HCT116 (cell line): ENCODE results near the gene EVX1. TPM values are rescaled to one million over a fixed set of nuclear protein-coding genes. Genes with fewer than 3 reads are reported as not detected.

Experiments
- ATAC-seq: fragments of 200-7000 bp; cut with Tn5 transposase; 2 replicates; pipeline ENCODE4 v1.9.1; 2020; ENCODE audit warnings: mild to moderate bottlenecking, moderate library complexity
- BruUV-seq: library from RNA; stranded (reverse); fragments of 400-500 nt; replicated peaks from 2 replicates; lab custom pipeline; 2021; lab: Mats Ljungman, UMichigan
- CTCF ChIA-PET: fragments of 300-600 bp; sonication (Branson Sonifier 250); formaldehyde crosslinking; loops from one replicate; lab custom pipeline; 2021; ENCODE audit warnings: antibody characterized with exemption; lab: Charles Lee
- POLR2A ChIA-PET: fragments of 300-600, 350-600 bp; sonication (Branson Sonifier 250); formaldehyde crosslinking; loops from one replicate; lab custom pipeline; 2021; ENCODE audit warnings: antibody characterized with exemption; lab: Charles Lee
- RAD21 ChIA-PET, 2 experiments: fragments of 300-600 bp; sonication (Branson Sonifier 250); formaldehyde crosslinking; loops; one replicate each; lab custom pipeline; 2023; ENCODE audit warnings: low total read pairs in 2 of 2; ENCODE audit not compliant: uncharacterized antibody in 2 of 2, unreplicated experiment in 2 of 2, low non-redundant PET in 1 of 2; lab: Charles Lee
- DNase-seq: peaks from one replicate; pipeline ENCODE4 v3.0.0-alpha.2; 2010; ENCODE audit warnings: low read depth, low spot score
- H2AFZ ChIP-seq: fragments of 200-600 bp; shearing (Covaris generic), sonication (generic); 2 replicates; pipeline ENCODE4 v1.6.1; 2017; ENCODE audit warnings: low read depth, mixed run types, mixed read lengths, antibody characterized with exemption, low read length; ENCODE audit not compliant: poor library complexity, severe bottlenecking
- H3K27ac ChIP-seq: 2 replicates; pipeline ENCODE4 v1.5.1; 2012; ENCODE audit warnings: low read depth, low read length
- H3K27me3 ChIP-seq: fragments of 200-600 bp; sonication (generic); 2 replicates; pipeline ENCODE4 v1.6.1; 2016; ENCODE audit warnings: mixed run types, low read length, mixed read lengths; ENCODE audit not compliant: insufficient read depth
- H3K36me3 ChIP-seq, 2 experiments: fragments of 200-500 bp in 1 of 2; fragments of 200-600 bp in 1 of 2; sonication (Bioruptor generic) in 1 of 2; sonication (generic) in 1 of 2; 2 replicates each; pipeline versions ENCODE4 v1.5.1 to v1.6.1; 2014 to 2016; ENCODE audit warnings: low read length in 2 of 2, inconsistent platforms in 1 of 2, mixed read lengths in 1 of 2, mixed run types in 1 of 2; ENCODE audit not compliant: insufficient read depth in 2 of 2, control insufficient read depth in 1 of 2
- H3K4me1 ChIP-seq, 2 experiments: fragments of 200-600 bp in 1 of 2; sonication (generic) in 1 of 2; 2 replicates each; pipeline versions ENCODE4 v1.5.1 to v1.6.1; 2012 to 2017; ENCODE audit warnings: low read length in 2 of 2, inconsistent platforms in 1 of 2, mild to moderate bottlenecking in 1 of 2, mixed read lengths in 1 of 2, mixed run types in 1 of 2, moderate library complexity in 1 of 2; ENCODE audit not compliant: insufficient read depth in 2 of 2, control insufficient read depth in 1 of 2
- H3K4me2 ChIP-seq: fragments of 200-600 bp; sonication (generic); 2 replicates; pipeline ENCODE4 v1.6.1; 2017; ENCODE audit warnings: mixed run types, low read length, mixed read lengths
- H3K4me3 ChIP-seq, 2 experiments: fragments of 200-600 bp in 1 of 2; sonication (generic) in 1 of 2; replicated peaks in 1 of 2; 2 replicates each; pipeline ENCODE4 v1.5.1; 2011 to 2016; ENCODE audit warnings: low read length in 2 of 2, control low read depth in 1 of 2, low read depth in 1 of 2, mild to moderate bottlenecking in 1 of 2, mixed read lengths in 1 of 2, mixed run types in 1 of 2
- H3K79me2 ChIP-seq: fragments of 200-600 bp; sonication (generic); 2 replicates; pipeline ENCODE4 v1.6.1; 2017; ENCODE audit warnings: mild to moderate bottlenecking, mixed run types, low read length, moderate library complexity, mixed read lengths; ENCODE audit not compliant: insufficient read depth
- H3K9ac ChIP-seq: fragments of 200-600 bp; sonication (generic); 2 replicates; pipeline ENCODE4 v1.6.1; 2016; ENCODE audit warnings: low read length, mixed read lengths
- H3K9me2 ChIP-seq: fragments of 200-600 bp; sonication (generic), shearing (Covaris generic); 2 replicates; pipeline ENCODE4 v1.6.1; 2017; ENCODE audit warnings: mixed run types, mild to moderate bottlenecking, moderate library complexity; ENCODE audit not compliant: insufficient read depth
- H3K9me3 ChIP-seq, 2 experiments: fragments of 200-500 bp in 1 of 2; fragments of 200-600 bp in 1 of 2; sonication (Bioruptor generic) in 1 of 2; sonication (generic) in 1 of 2; 2 replicates each; pipeline ENCODE4 v1.6.1; 2014 to 2017; ENCODE audit warnings: low read length in 2 of 2, mixed read lengths in 2 of 2, inconsistent platforms in 1 of 2, low read depth in 1 of 2, mild to moderate bottlenecking in 1 of 2, mixed run types in 1 of 2, moderate library complexity in 1 of 2; ENCODE audit not compliant: control insufficient read depth in 1 of 2, insufficient read depth in 1 of 2
- H4K20me1 ChIP-seq: fragments of 200-600 bp; sonication (generic), shearing (Covaris generic); 2 replicates; pipeline ENCODE4 v1.6.1; 2017; ENCODE audit warnings: mixed run types, mild to moderate bottlenecking, moderate library complexity; ENCODE audit not compliant: insufficient read depth
- CBX3 ChIP-seq: IDR thresholded peaks from 2 replicates; pipeline ENCODE4 v1.6.1; 2012; ENCODE audit warnings: low read depth
- CEBPB ChIP-seq: IDR thresholded peaks from 2 replicates; pipeline ENCODE4 v1.6.1; 2012; ENCODE audit warnings: low read depth
- EGR1 ChIP-seq: IDR thresholded peaks from 2 replicates; pipeline ENCODE4 v1.6.1; 2012; ENCODE audit warnings: low read depth
- ELF1 ChIP-seq: IDR thresholded peaks from 2 replicates; pipeline ENCODE4 v1.6.1; 2012; ENCODE audit warnings: low read depth, borderline replicate concordance
- EZH2 ChIP-seq: fragments of 200-600 bp; sonication (generic); IDR thresholded peaks from 2 replicates; pipeline ENCODE4 v1.6.1; 2017; ENCODE audit warnings: antibody characterized with exemption, mixed run types
- MAX ChIP-seq: IDR thresholded peaks from 2 replicates; pipeline ENCODE4 v1.6.1; 2012
- POLR2A ChIP-seq: IDR thresholded peaks from 2 replicates; pipeline ENCODE4 v1.7.0; 2011; ENCODE audit warnings: borderline replicate concordance; ENCODE audit not compliant: insufficient read depth, insufficient read length; ENCODE audit errors: extremely low read depth
- POLR2AphosphoS5 ChIP-seq: IDR thresholded peaks from 2 replicates; pipeline ENCODE4 v1.6.1; 2011; ENCODE audit warnings: mild to moderate bottlenecking, low read depth, low read length, moderate library complexity
- SIN3A ChIP-seq: IDR thresholded peaks from 2 replicates; pipeline ENCODE4 v1.6.1; 2012; ENCODE audit warnings: low read depth
- SP1 ChIP-seq: IDR thresholded peaks from 2 replicates; pipeline ENCODE4 v1.6.1; 2012; ENCODE audit warnings: low read depth
- SRF ChIP-seq: IDR thresholded peaks from 2 replicates; pipeline ENCODE4 v1.6.1; 2012; ENCODE audit warnings: low read depth
- TCF7L2 ChIP-seq: IDR thresholded peaks from 2 replicates; pipeline ENCODE4 v1.7.0; 2011; ENCODE audit warnings: borderline replicate concordance, inconsistent platforms; ENCODE audit not compliant: insufficient read depth, insufficient read length; ENCODE audit errors: extremely low read depth
- YY1 ChIP-seq: IDR thresholded peaks from 2 replicates; pipeline ENCODE4 v1.6.1; 2011; ENCODE audit warnings: low read length, low read depth, moderate library complexity, mild to moderate bottlenecking; ENCODE audit not compliant: insufficient replicate concordance; ENCODE audit errors: extremely low read depth
- intact Hi-C: fragments of 100-400 bp; cut with micrococcal nuclease; formaldehyde crosslinking; loops from 2 replicates; pipeline ENCODE4 v1.10.0; 2022
- total RNA-seq: library from RNA; stranded (reverse); gene quantifications from one replicate; pipeline ENCODE4 v1.2.1, GENCODE V29; 2021; ENCODE audit not compliant: unreplicated experiment

Gene EVX1
- total RNA-seq, 1 experiment from 2014 or later = 0.25 TPM

GRCh38 chr7:27213433-27214238 lies 29.0 kb upstream of the EVX1 start (continued):
- TF ChIP-seq MAX (no peak), CBX3 (no peak), SIN3A (no peak), EGR1 (no peak), SP1 (no peak), ELF1 (no peak), CEBPB (no peak), EZH2 (no peak)

GRCh38 chr7:27214239-27214950 lies 28.2 kb upstream of the EVX1 start:
- H3K4me2 ChIP-seq = no peak overlapping the region
- no peak overlapping the region for H3K4me3 ChIP-seq
- ChIA-PET POLR2A (no interaction called here), RAD21 (no interaction called here), CTCF (no interaction called here)
- no peaks in the 10 kb centered on the region for H3K36me3 ChIP-seq
- H3K4me1 ChIP-seq = peaks cover 4 to 14% of the 10 kb centered on the region in 2 experiments; a peak in 3 of 4 replicates
- no peaks in the 10 kb centered on the region for H3K9me2 ChIP-seq
- H3K27ac ChIP-seq = no peak overlapping the region
- TF ChIP-seq TCF7L2 (no peak), SRF (no peak), POLR2AphosphoS5 (no peak), YY1 (no peak), POLR2A (no peak)
- ATAC-seq = no peak
- no TSS peak for BruUV-seq
- no peak overlapping the region for H3K9ac ChIP-seq
- H3K9me3 ChIP-seq = no peaks in the 10 kb centered on the region
- H3K79me2 ChIP-seq = no peaks in the 10 kb centered on the region
- H2AFZ ChIP-seq = no peak overlapping the region
- no peaks in the 10 kb centered on the region for H4K20me1 ChIP-seq
- no peaks in the 10 kb centered on the region for H3K27me3 ChIP-seq
- intact Hi-C loops = no loop called here
- DNase-seq = no peak
